B cell (primary cell): ENCODE measurements around the gene VAC14. TPM values are rescaled to one million over a fixed set of nuclear protein-coding genes. Genes with fewer than 3 reads are reported as not detected.

Source experiments
- ATAC-seq: fragments of 200-7000 bp; cut with Tn5 transposase; one replicate; pipeline ENCODE4 v1.10.0; 2021; ENCODE audit warnings: low read depth, mild to moderate bottlenecking, moderate number of reproducible peaks, moderate library complexity
- CTCF ChIA-PET: fragments of 350-600 bp; sonication (Branson Sonifier 250); formaldehyde crosslinking; loops from one replicate; lab custom pipeline; 2021; ENCODE audit warnings: antibody characterized with exemption, inconsistent platforms; lab: Charles Lee
- POLR2A ChIA-PET: fragments of 350-600 bp; sonication (Branson Sonifier 250); formaldehyde crosslinking; loops from one replicate; lab custom pipeline; 2021; ENCODE audit warnings: antibody characterized with exemption; lab: Charles Lee
- DNase-seq: peaks from one replicate; pipeline ENCODE4 v3.0.0; 2013
- H2AFZ ChIP-seq: 2 replicates; pipeline ENCODE4 v1.6.1; 2012; ENCODE audit warnings: mild to moderate bottlenecking, low read depth, low read length; ENCODE audit not compliant: insufficient read depth, poor library complexity, severe bottlenecking
- H3K27ac ChIP-seq, 2 donors: 1 replicate in 1 of 2; 2 replicates in 1 of 2; pipeline ENCODE4 v1.5.1; 2012 to 2013; ENCODE audit warnings: low read length in 2 of 2, mild to moderate bottlenecking in 2 of 2, moderate library complexity in 1 of 2
- H3K27me3 ChIP-seq, 4 experiments: fragments of 200-600 bp in 1 of 4; sonication (generic) in 1 of 4; replicated peaks in 1 of 4; 1 replicate in 2 of 4; 2 replicates in 2 of 4; pipeline versions ENCODE4 v1.6.1 to v1.7.0; 2013 to 2016; ENCODE audit warnings: low read length in 3 of 4, mild to moderate bottlenecking in 2 of 4, mixed read lengths in 1 of 4, moderate library complexity in 1 of 4; ENCODE audit not compliant: insufficient read depth in 4 of 4, control insufficient read depth in 3 of 4; ENCODE audit errors: control extremely low read depth in 1 of 4
- H3K36me3 ChIP-seq, 2 experiments: replicated peaks in 1 of 2; 1 replicate in 1 of 2; 2 replicates in 1 of 2; pipeline versions ENCODE4 v1.6.1 to v1.7.1; 2013; ENCODE audit warnings: low read length in 1 of 2; ENCODE audit not compliant: insufficient read depth in 2 of 2, control insufficient read depth in 1 of 2; ENCODE audit errors: control extremely low read depth in 1 of 2, extremely low read depth in 1 of 2
- H3K4me1 ChIP-seq, 2 donors: fragments of 200-600 bp in 1 of 2; sonication (generic) in 1 of 2; 1 replicate in 1 of 2; 2 replicates in 1 of 2; pipeline versions ENCODE4 v1.5.1 to v1.6.1; 2013 to 2017; ENCODE audit warnings: low read length in 2 of 2; ENCODE audit not compliant: control insufficient read depth in 2 of 2, insufficient read depth in 2 of 2
- H3K4me2 ChIP-seq: replicated peaks from 2 replicates; pipeline ENCODE3; 2012; ENCODE audit warnings: mild to moderate bottlenecking, low read depth, low read length; ENCODE audit not compliant: poor library complexity, severe bottlenecking
- H3K4me3 ChIP-seq, 5 experiments: fragments of 200-600 bp in 1 of 5; sonication (generic) in 1 of 5; 1 replicate in 3 of 5; 2 replicates in 2 of 5; pipeline versions ENCODE4 v1.5.1 to v1.7.0; 2011 to 2016; ENCODE audit warnings: low read length in 4 of 5, mild to moderate bottlenecking in 4 of 5, low read depth in 2 of 5, control low read depth in 1 of 5, moderate library complexity in 1 of 5; ENCODE audit not compliant: insufficient read depth in 1 of 5; ENCODE audit errors: control extremely low read depth in 1 of 5, extremely low read depth in 1 of 5
- H3K79me2 ChIP-seq: fragments of 200-600 bp; sonication (generic); one replicate; pipeline ENCODE4 v1.6.0; 2016; ENCODE audit warnings: low read length; ENCODE audit not compliant: control insufficient read depth, insufficient read depth
- H3K9ac ChIP-seq: fragments of 200-600 bp; sonication (generic); 2 replicates; pipeline ENCODE4 v1.6.1; 2017; ENCODE audit warnings: mild to moderate bottlenecking, low read length, moderate library complexity
- H3K9me3 ChIP-seq, 3 donors: one replicate each; pipeline versions ENCODE4 v1.6.1 to v1.7.1; 2013; ENCODE audit warnings: low read length in 2 of 3; ENCODE audit not compliant: control insufficient read depth in 2 of 3, insufficient read depth in 1 of 3; ENCODE audit errors: control extremely low read depth in 1 of 3
- H4K20me1 ChIP-seq: 2 replicates; pipeline ENCODE4 v1.6.0; 2012; ENCODE audit warnings: mild to moderate bottlenecking, low read length; ENCODE audit not compliant: insufficient read depth, control insufficient read depth, poor library complexity, severe bottlenecking
- H3K27ac Mint-ChIP-seq: one replicate; pipeline ENCODE4 v1.8.0; 2021; ENCODE audit warnings: mixed read lengths
- H3K27me3 Mint-ChIP-seq: one replicate; pipeline ENCODE4 v1.8.0; 2021; ENCODE audit warnings: mixed read lengths
- H3K4me1 Mint-ChIP-seq: one replicate; pipeline ENCODE4 v1.8.0; 2021; ENCODE audit warnings: mixed read lengths
- H3K4me3 Mint-ChIP-seq: one replicate; pipeline ENCODE4 v1.8.0; 2021; ENCODE audit warnings: mixed read lengths
- H3K9me3 Mint-ChIP-seq: one replicate; pipeline ENCODE4 v1.8.0; 2022; ENCODE audit warnings: mixed read lengths; ENCODE audit not compliant: insufficient read depth
- CTCF ChIP-seq: fragments of 200-600 bp; IDR thresholded peaks from one replicate; pipeline ENCODE4 v1.8.0; 2022; ENCODE audit warnings: antibody characterized with exemption, mild to moderate bottlenecking
- EZH2 ChIP-seq: IDR thresholded peaks from 2 replicates; pipeline ENCODE4 v1.6.1; 2012; ENCODE audit warnings: borderline replicate concordance, low read depth, mild to moderate bottlenecking, moderate library complexity, low read length; ENCODE audit not compliant: insufficient read depth, poor library complexity, severe bottlenecking
- WGBS: methylation state at CpG from one replicate; pipeline ENCODE4 v1.1.5; 2013; ENCODE audit warnings: missing lambda C conversion rate; ENCODE audit not compliant: insufficient coverage; 5-methylcytosine and 5-hydroxymethylcytosine counted together
- intact Hi-C: fragments of 100-400 bp; cut with micrococcal nuclease; formaldehyde crosslinking; loops from one replicate; pipeline ENCODE4 v1.10.0; 2022
- polyA plus RNA-seq: library from polyadenylated mRNA; depleted of rRNA; stranded (reverse); fragments of >200 nt; gene quantifications from 2 replicates; pipeline ENCODE4 v1.2.3, GENCODE V29; 2012
- total RNA-seq, 2 donors: library from RNA; stranded (reverse); fragments of 120-200 nt in 1 of 2; gene quantifications; 1 replicate in 1 of 2; 2 replicates in 1 of 2; pipeline versions ENCODE4 v1.2.3 to v1.2.4, GENCODE V29; 2013 to 2022

VAC14 gene
- total and polyA plus RNA-seq, 2 donors (not counting 1 experiment from before 2014, with no cell fraction given), result 42.6 to 64.7 TPM

GRCh38 chr16:70694868-70695218 lies 106.1 kb downstream of the VAC14 start:
- no peaks in the 10 kb centered on the region for H4K20me1 ChIP-seq
- H3K4me2 ChIP-seq, result no peak overlapping the region
- Mint-ChIP-seq H3K4me3 (no peak overlapping the region), H3K27me3 (no peaks in the 10 kb centered on the region), H3K27ac (no peak overlapping the region), H3K4me1 (no peaks in the 10 kb centered on the region), H3K9me3 (no peaks in the 10 kb centered on the region)
- H3K79me2 ChIP-seq, result no peaks in the 10 kb centered on the region
- no peaks in the 10 kb centered on the region for H3K27me3 ChIP-seq
- POLR2A ChIA-PET, result no interaction called here
- H2AFZ ChIP-seq, result no peak overlapping the region
- H3K9me3 ChIP-seq, result no peaks in the 10 kb centered on the region
- TF ChIP-seq EZH2 (no peak), CTCF (no peak)
- DNase-seq (no peak), ATAC-seq (no peak)
- no peak overlapping the region for H3K4me3 ChIP-seq
- intact Hi-C loops, result no loop called here
- WGBS, result 98% methylated on average over 3 of the region's 4 CpGs
- H3K4me1 ChIP-seq, result no peaks in the 10 kb centered on the region
- no peak overlapping the region for H3K9ac ChIP-seq
- peaks cover 0 to 14% of the 10 kb centered on the region in 2 experiments for H3K36me3 ChIP-seq
- CTCF ChIA-PET, result no interaction called here
- H3K27ac ChIP-seq, result no peak overlapping the region

DNA sequence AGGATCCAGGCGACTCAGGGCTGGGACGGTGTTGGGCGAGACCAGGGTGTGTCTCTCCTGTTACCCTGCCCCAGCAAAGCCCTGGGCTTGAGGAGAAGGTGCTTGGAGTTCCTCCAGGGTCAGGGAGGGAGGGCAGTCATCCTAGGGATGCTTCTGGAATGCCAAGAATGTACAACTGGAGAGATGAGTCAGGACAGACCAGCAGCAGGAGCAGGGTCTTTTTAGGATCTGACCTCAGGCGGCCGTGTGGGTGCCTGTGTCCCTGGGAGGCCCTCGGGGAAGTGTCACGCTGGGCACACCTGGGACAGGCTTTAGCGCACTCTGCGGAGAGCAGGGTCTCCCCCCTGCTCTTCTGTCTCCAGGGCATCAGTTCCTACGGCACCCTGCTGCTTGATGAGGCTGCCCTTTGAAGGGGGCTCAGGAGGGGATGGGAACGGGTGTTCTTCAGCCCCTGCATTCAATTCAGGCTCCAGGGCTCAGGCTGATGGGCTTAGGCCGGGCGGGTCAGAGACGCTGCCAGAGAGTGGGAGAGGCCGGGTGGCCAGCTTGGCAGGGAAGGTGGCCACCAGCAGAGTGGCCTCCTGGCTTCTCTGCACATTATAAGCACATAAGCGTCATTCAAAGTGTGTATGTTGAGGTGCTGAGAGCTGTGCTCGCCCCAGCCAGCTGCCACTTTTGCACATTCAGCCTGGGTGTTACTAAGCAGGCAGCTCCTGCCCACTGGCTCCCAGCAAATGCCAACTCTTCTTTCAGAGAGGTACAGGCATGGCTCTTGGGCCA lies 106.7 kb downstream of the VAC14 start:
- no peak for DNase-seq
- no peaks in the 10 kb centered on the region for H3K27me3 Mint-ChIP-seq

More for the DNA sequence above, 106.7 kb downstream of the VAC14 start:
- Histone ChIP-seq H3K79me2 (no peaks in the 10 kb centered on the region), H3K4me3 (no peak overlapping the region), H3K4me1 (no peaks in the 10 kb centered on the region), H2AFZ (no peak overlapping the region), H3K36me3 (peaks cover 0 to 11% of the 10 kb centered on the region in 2 experiments), H3K27ac (no peak overlapping the region), H3K4me2 (no peak overlapping the region), H3K9ac (no peak overlapping the region), H4K20me1 (no peaks in the 10 kb centered on the region), H3K27me3 (no peaks in the 10 kb centered on the region), H3K9me3 (no peaks in the 10 kb centered on the region)
- ATAC-seq, result no peak
- TF ChIP-seq CTCF, result no peak
- no peak for TF ChIP-seq EZH2
- CTCF ChIA-PET, result no interaction called here
- intact Hi-C loops, result no loop called here
- 99% methylated on average over 13 of the region's 17 CpGs for WGBS
- Mint-ChIP-seq H3K27ac (no peak overlapping the region), H3K4me1 (no peaks in the 10 kb centered on the region), H3K9me3 (no peaks in the 10 kb centered on the region), H3K4me3 (no peak overlapping the region)
- POLR2A ChIA-PET, result no interaction called here
